Stimulated activated naive B cell treated with anti-CD40 and anti-IgM and Interleukin-4, amounts not matched to agents 10 μg/mL and 1 μg/mL and 100 μg/mL, for 72 hours (primary cell): ENCODE data around the gene NRARP.
"Not testable (repeated sequence)": the region's sequence is repeated elsewhere in the genome, so short reads cannot be mapped to it uniquely, and the experiment has no call there.

Experiments
- ATAC-seq, 2 donors: fragments of 150-1000 bp; cut with Tn5 transposase; replicated peaks; 2 replicates each; pipeline ENCODE4 v1.10.0; 2021; ENCODE audit warnings: moderate library complexity in 1 of 2
- DNase-seq: peaks from one replicate; pipeline ENCODE4 v3.0.0; 2021
- H3K27ac Mint-ChIP-seq: one replicate; pipeline ENCODE4 v1.8.0; 2022; ENCODE audit warnings: mild to moderate bottlenecking, mixed read lengths
- H3K27me3 Mint-ChIP-seq, 2 donors: one replicate each; pipeline ENCODE4 v1.8.0; 2022; ENCODE audit warnings: mixed read lengths in 2 of 2
- H3K36me3 Mint-ChIP-seq, 2 donors: one replicate each; pipeline ENCODE4 v1.8.0; 2022; ENCODE audit warnings: mixed read lengths in 2 of 2, mild to moderate bottlenecking in 1 of 2
- H3K4me1 Mint-ChIP-seq, 2 donors: one replicate each; pipeline ENCODE4 v1.8.0; 2022; ENCODE audit warnings: mixed read lengths in 2 of 2, mild to moderate bottlenecking in 1 of 2
- H3K4me3 Mint-ChIP-seq, 2 donors: one replicate each; pipeline ENCODE4 v1.8.0; 2022; ENCODE audit warnings: mild to moderate bottlenecking in 2 of 2, mixed read lengths in 2 of 2, moderate library complexity in 1 of 2
- H3K9me3 Mint-ChIP-seq, 2 donors: one replicate each; pipeline ENCODE4 v1.8.0; 2022; ENCODE audit warnings: mixed read lengths in 2 of 2, mild to moderate bottlenecking in 1 of 2

Gene NRARP

DNA sequence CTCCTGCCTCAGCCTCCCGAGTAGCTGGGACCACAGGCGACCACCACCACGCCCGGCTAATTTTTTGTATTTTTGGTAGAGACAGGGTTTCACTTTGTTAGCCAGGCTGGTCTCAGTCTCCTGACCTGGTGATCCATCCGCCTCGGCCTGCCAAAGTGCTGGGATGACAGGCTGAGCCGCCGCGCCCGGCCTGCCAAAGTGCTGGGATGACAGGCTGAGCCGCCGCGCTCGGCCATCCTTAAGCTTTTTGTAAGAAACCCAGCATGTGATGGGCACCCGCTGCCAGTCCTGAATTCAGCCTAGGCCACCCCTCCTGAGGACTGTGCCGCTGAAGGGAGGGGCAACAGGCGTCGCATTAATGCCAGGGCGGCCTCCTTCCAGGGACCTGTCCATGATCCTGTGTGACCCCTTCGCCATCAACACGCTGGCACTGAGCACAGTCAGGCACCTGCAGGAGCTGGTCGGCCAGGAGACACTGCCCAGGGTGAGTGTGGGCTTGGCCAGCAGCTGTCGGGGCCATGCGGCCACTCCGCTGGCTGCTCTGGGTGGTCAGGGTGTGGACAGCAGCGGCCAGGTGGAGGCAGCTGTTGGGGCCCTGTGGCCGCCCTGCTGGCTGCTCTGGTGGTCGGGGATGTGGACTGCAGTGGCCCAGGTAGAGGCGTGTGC, 36.4 kb downstream of the NRARP start:
- DNase-seq = no peak
- Mint-ChIP-seq H3K4me1 (peaks cover 21 to 38% of the 10 kb centered on the region in 2 donors), H3K36me3 (peaks cover 43 to 53% of the 10 kb centered on the region in 2 donors), H3K9me3 (no peaks in the 10 kb centered on the region), H3K27me3 (no peaks in the 10 kb centered on the region), H3K4me3 (no peak overlapping the region), H3K27ac (peak overlapping the region; percentile 59)
- no peak for ATAC-seq

GRCh38 chr9:137264067-137264466, 38.0 kb downstream of the NRARP start:
- H3K9me3 Mint-ChIP-seq = no peaks in the 10 kb centered on the region
- DNase-seq (no peak), ATAC-seq (no peak)
- H3K4me1 Mint-ChIP-seq = peaks cover 15 to 31% of the 10 kb centered on the region in 2 donors
- no peak overlapping the region for H3K27ac Mint-ChIP-seq
- H3K36me3 Mint-ChIP-seq = peaks cover 34 to 43% of the 10 kb centered on the region in 2 donors
- no peak overlapping the region for H3K4me3 Mint-ChIP-seq
- no peaks in the 10 kb centered on the region for H3K27me3 Mint-ChIP-seq

- ATAC-seq = no peak
- no peak for DNase-seq
- H3K27me3 Mint-ChIP-seq = no peaks in the 10 kb centered on the region
- H3K9me3 Mint-ChIP-seq = no peaks in the 10 kb centered on the region
- H3K4me3 Mint-ChIP-seq = no peak overlapping the region
- H3K36me3 Mint-ChIP-seq = peaks cover 30 to 38% of the 10 kb centered on the region in 2 donors
- peaks cover 11 to 26% of the 10 kb centered on the region in 2 donors for H3K4me1 Mint-ChIP-seq
- peak overlapping the region; percentile 43 for H3K27ac Mint-ChIP-seq
Measured at GRCh38 chr9:137263506-137263905, 38.6 kb downstream of the NRARP start.

GRCh38 chr9:137262909-137263285, 39.2 kb downstream of the NRARP start:
- Mint-ChIP-seq H3K36me3 (peaks cover 24 to 32% of the 10 kb centered on the region in 2 donors), H3K9me3 (no peaks in the 10 kb centered on the region), H3K27ac (no peak overlapping the region), H3K4me1 (peaks cover 6 to 20% of the 10 kb centered on the region in 2 donors), H3K4me3 (no peak overlapping the region), H3K27me3 (no peaks in the 10 kb centered on the region)
- no peak for ATAC-seq
- no peak for DNase-seq

DNA sequence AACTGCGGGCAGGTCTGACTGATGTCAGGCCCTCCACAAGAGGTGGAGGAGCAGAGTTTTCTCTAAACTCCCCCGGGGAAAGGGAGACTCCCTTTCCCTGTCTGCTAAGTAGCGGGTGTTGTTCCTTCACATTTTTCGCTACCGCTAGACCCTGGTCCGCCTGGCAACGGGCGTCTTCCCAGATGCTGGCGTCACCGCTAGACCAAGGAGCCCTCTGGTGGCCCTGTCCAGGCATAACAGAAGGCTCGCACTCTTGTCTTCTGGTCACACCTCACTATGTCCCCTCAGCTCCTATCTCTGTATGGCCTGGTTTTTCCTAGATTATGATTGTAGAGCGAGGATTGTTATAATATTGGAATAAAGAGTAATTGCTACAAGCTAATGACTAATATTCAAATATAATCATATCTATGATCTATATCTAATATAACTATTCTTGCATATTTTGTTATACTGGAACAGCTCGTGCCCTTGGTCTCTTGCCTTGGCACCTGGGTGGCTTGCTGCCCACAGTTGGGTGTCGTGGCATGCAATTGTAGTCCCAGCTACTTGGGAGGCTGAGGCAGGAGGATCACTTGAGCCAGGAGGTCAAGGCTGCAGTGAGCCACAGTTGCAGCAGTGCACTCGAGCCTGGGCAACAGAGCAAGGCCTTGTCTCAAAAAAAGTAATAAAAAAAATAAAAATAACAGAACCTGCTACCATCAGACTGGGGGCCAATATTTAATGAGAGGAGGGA, 39.7 kb downstream of the NRARP start:
- Mint-ChIP-seq H3K36me3 (peaks cover 18 to 26% of the 10 kb centered on the region in 2 donors), H3K4me1 (peaks cover 3 to 15% of the 10 kb centered on the region in 2 donors)
- not testable (repeated sequence) for H3K27me3 Mint-ChIP-seq, DNase-seq, ATAC-seq, H3K27ac Mint-ChIP-seq, H3K4me3 Mint-ChIP-seq, H3K9me3 Mint-ChIP-seq

GRCh38 chr9:137256856-137257255, 45.2 kb downstream of the NRARP start:
- Mint-ChIP-seq H3K36me3 (peaks cover 5 to 12% of the 10 kb centered on the region in 2 donors), H3K27ac (no peak overlapping the region), H3K4me3 (peak overlapping the region; percentile 29 to 48), H3K9me3 (no peaks in the 10 kb centered on the region), H3K27me3 (no peaks in the 10 kb centered on the region), H3K4me1 (peaks cover 21 to 33% of the 10 kb centered on the region in 2 donors)
- ATAC-seq (no peak), DNase-seq (no peak)

- H3K4me3 Mint-ChIP-seq = peak overlapping the region; percentile 81 to 82
- peak overlapping the region; percentile 42 for H3K27ac Mint-ChIP-seq
- peaks cover under 1 to 8% of the 10 kb centered on the region in 2 donors for H3K36me3 Mint-ChIP-seq
Measured at GRCh38 chr9:137256362-137256761, 45.7 kb downstream of the NRARP start.

GRCh38 chr9:137255448-137256114, 46.5 kb downstream of the NRARP start:
- peak overlapping the region; percentile 81 to 82 for H3K4me3 Mint-ChIP-seq
- DNase-seq (no peak), ATAC-seq (peak; percentile 54 to 62)
- peak overlapping the region; percentile 77 for H3K27ac Mint-ChIP-seq
- H3K4me1 Mint-ChIP-seq = peaks cover 18 to 32% of the 10 kb centered on the region in 2 donors
- peaks cover 0 to 8% of the 10 kb centered on the region in 2 donors for H3K36me3 Mint-ChIP-seq
- H3K27me3 Mint-ChIP-seq = no peaks in the 10 kb centered on the region
- no peaks in the 10 kb centered on the region for H3K9me3 Mint-ChIP-seq

More at GRCh38 chr9:137256362-137256761, 45.7 kb downstream of the NRARP start:
- H3K27me3 Mint-ChIP-seq = no peaks in the 10 kb centered on the region
- peaks cover 18 to 28% of the 10 kb centered on the region in 2 donors for H3K4me1 Mint-ChIP-seq
- no peaks in the 10 kb centered on the region for H3K9me3 Mint-ChIP-seq
- no peak for ATAC-seq
- no peak for DNase-seq

- peaks cover 0 to 8% of the 10 kb centered on the region in 2 donors for H3K36me3 Mint-ChIP-seq
- peak; percentile 87 to 94 for ATAC-seq
- peak; percentile 92 for DNase-seq
- H3K27ac Mint-ChIP-seq = peak within 1 kb of the TSS; percentile 84
- H3K9me3 Mint-ChIP-seq = no peaks in the 10 kb centered on the region
- no peaks in the 10 kb centered on the region for H3K27me3 Mint-ChIP-seq
- H3K4me3 Mint-ChIP-seq = peak within 1 kb of the TSS; percentile 82
- peaks cover 18 to 32% of the 10 kb centered on the region in 2 donors for H3K4me1 Mint-ChIP-seq
Measured at GRCh38 chr9:137254624-137255447, 47.2 kb downstream of the NRARP start, which contains the start of gene NELFB. Gene NELFB, plus strand, starts transcription at chr9:137255327.

DNA sequence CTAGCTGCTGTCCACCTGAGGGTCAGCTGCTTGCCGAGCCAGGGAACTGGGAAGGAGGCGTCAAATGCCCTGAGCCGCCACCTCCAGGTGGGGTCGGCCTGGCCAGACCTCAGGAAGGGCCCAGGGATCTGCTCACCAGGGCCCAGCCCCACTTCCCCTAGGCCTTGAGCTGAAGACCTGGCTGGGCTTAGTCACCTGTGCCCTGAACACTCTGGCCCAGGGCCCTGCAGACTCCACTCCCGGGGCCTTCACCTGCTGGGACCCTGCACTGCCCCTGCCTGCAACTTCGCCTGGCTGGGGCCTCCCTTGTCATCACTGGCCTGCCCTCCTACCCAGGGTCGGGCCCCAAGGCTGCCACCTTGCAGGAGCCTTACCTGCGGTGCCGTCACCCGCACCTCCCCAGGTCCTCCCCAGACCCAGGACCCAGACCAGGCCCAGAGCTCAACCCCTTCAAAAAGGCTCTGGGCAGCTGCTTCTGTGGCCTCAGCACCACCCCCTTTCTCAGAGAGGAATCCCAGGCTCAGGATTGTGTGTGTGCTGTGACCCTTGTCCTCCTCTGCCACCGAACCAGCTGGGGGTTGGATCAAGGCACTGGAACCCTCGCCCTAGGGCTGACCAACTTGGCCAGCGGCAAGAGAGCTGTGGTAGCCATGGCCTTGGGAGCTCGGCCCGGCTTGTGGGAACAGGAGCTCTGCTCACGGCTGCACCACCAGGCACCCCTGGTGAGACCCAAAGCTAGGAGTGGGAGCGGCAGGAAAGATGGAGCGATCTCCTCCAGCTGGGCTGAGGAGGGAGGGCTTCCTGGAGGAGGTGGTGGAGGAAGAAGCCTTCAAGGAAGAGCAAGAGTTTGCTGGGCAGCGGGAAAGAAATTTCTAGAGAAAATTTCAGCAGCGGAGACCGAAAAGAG, 48.1 kb downstream of the NRARP start:
- no peaks in the 10 kb centered on the region for H3K9me3 Mint-ChIP-seq
- H3K36me3 Mint-ChIP-seq = peaks cover 0 to 8% of the 10 kb centered on the region in 2 donors
- no peak for ATAC-seq
- no peak for DNase-seq
- peak overlapping the region; percentile 84 for H3K27ac Mint-ChIP-seq
- H3K27me3 Mint-ChIP-seq = no peaks in the 10 kb centered on the region
- peak overlapping the region; percentile 82 for H3K4me3 Mint-ChIP-seq
- peaks cover 18 to 32% of the 10 kb centered on the region in 2 donors for H3K4me1 Mint-ChIP-seq

DNA sequence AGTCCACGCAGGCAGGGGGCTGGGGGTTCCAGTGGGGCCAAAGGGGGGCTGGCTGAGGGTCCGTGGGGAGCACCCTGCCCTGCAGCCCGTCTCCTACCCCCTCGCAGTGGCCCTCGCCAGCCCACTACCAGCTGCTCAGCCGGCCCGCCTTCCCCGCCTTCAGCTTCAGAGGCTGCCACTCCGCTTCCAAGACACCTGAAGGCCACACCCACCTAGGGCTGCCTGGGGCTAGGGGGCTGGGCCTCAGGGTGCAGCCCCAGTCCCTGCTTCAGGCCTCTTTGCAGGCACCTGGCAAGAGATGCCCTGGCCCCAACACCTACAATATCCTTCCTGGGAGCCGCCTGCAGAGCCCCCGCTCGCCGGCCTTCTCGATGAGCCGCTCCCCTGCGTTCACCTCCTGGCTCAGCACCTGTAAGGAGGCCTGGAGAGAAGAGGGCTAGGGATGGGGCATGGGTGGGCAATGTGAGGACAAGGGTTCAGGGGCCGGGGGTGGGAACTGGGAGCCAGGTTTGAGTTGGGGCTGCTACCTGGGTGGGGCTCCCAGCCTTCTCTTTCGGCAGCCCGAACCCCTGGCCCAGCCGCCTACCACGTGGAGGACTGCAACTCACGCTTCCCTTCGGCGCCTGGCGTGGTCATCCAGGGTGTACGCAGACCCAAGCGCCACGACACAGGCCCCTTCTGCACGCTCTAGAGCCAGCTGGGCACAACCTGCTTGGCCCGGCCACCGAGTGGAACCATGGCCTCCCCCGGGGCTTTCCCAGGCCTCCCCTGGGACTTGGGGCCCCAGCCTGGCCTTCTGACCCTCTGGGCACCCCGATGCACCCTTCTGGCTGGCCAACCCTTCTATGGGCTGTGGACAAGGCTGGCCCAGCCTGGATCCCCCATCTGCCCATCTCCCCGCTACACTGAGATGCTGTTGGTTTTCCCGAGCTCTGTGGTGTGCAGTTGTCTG, 49.2 kb downstream of the NRARP start:
- no peaks in the 10 kb centered on the region for H3K27me3 Mint-ChIP-seq
- ATAC-seq (no peak), DNase-seq (no peak)
- peaks cover 0 to 8% of the 10 kb centered on the region in 2 donors for H3K36me3 Mint-ChIP-seq
- H3K27ac Mint-ChIP-seq = no peak overlapping the region
- H3K9me3 Mint-ChIP-seq = no peaks in the 10 kb centered on the region
- H3K4me3 Mint-ChIP-seq = no peak overlapping the region
- H3K4me1 Mint-ChIP-seq = peaks cover 18 to 32% of the 10 kb centered on the region in 2 donors
